HG03558 (cell line): ENCODE measurements around the gene FBLIM1.

ENCODE experiments used
- ATAC-seq: cut with Tn5 transposase; IDR thresholded peaks from one replicate; pipeline ENCODE4 v1.9.1; 2021; ENCODE audit warnings: moderate number of reproducible peaks; ENCODE audit not compliant: unreplicated experiment; ENCODE audit errors: extremely low read depth

FBLIM1 gene

DNA sequence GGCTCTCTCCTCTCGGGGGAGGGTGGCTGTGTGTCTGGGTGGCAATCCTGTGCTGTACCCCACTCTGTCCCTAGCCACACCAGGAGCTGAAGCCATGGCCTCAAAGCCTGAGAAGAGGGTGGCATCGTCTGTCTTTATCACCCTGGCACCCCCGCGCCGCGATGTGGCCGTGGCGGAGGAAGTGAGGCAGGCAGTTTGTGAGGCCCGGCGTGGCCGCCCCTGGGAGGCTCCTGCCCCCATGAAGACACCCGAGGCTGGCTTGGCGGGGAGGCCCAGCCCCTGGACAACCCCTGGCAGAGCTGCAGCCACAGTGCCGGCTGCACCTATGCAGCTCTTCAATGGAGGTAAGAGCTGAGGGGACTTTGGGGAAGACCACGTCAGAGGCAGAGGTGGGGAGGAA lies 6.3 kb downstream of the FBLIM1 start:
- ATAC-seq = no peak

DNA sequence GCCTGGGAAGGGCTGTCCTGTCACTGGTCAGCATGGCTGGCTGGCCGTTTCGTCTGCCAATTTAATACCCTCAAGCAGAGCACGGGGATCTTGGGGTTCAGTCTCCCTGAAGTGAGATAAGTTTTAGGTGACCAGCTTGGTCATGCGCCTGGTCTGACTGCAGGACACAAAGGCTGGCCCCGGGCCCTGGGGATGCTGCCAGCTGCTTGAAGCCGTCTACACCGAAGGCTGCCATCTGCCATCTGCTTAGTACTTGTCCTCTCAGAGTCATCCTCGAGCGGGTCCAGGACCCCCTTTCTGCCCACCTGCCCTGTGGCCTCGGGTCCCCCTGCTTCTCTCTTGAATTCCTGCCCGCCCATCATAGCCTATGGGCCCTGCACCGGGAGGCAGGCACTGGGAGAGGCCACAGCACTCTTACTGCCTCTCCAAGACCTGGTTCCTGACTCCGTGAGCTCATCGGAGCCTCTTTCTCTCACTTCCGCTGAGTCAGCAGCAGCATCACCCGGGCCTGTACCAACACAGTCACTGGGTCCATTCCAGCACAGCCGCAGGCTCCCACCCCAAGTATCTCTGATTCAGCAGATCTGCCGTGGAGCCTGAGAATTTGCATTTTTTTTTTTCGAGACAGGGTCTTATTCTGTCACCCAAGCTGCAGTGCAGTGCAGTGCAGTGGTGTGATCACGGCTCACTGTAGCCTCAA lies 7.0 kb downstream of the FBLIM1 start:
- no peak for ATAC-seq

DNA sequence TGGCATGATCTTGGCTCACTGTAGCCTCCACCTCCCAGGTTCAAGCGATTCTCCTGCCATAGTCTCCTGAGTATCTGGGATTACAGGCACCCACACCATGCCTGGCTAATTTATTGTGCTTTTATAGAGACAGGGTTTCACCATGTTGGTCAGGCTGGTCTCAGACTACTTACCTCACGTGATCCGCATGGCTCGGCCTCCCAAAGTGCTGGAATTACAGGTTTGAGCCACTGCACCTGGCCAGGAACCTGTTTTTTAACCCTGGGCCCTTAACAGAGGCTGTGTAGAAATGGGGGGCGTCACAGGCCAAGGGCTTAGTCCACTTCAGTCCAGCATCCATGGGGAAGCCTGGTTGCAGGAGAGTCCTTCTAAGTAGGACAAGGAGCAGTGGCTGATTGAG lies 9.3 kb downstream of the FBLIM1 start:
- no peak for ATAC-seq

DNA sequence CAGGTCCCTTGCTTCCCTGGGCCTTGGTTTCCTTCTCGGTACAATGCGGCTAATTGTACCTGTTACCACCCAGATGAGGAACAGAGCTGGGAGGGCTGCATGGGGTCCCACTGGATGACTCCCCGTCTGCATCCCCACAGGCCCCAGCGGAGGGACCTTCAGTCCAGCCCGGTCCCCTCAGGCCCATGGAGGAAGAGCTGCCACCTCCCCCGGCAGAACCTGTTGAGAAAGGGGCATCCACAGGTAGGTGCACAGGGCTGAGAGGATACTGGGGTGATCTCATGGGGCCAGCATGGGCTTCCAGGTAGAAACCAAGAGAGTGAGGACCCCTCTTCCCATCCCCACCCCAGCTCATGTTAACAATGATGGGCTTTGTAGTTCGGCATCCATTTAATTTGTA lies 9.8 kb downstream of the FBLIM1 start:
- no peak for ATAC-seq

DNA sequence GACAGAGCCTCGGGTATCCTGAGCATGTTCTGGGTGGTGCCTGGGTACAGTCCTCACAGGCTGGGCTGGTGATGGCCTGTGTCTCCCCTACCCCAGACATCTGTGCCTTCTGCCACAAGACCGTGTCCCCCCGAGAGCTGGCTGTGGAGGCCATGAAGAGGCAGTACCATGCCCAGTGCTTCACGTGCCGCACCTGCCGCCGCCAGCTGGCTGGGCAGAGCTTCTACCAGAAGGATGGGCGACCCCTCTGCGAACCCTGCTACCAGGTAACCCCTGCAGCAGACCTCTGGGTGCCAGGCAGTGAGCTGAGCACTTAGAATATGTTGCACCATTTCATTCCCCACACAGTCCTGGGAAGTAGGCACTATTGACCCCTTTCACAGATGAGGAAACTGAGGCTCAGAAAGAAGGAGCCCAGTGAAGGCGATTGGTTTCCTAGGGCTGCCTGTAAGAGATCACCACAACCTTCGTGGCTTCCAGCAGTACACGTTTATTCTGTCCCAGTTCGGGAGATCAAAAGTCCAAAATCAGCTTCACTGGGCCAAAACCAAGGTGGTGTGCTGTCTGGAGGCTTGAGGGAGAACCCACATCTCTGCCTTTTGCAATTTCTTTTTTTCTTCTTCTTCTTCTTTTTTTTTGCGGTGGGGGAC lies 11.8 kb downstream of the FBLIM1 start:
- no peak for ATAC-seq

DNA sequence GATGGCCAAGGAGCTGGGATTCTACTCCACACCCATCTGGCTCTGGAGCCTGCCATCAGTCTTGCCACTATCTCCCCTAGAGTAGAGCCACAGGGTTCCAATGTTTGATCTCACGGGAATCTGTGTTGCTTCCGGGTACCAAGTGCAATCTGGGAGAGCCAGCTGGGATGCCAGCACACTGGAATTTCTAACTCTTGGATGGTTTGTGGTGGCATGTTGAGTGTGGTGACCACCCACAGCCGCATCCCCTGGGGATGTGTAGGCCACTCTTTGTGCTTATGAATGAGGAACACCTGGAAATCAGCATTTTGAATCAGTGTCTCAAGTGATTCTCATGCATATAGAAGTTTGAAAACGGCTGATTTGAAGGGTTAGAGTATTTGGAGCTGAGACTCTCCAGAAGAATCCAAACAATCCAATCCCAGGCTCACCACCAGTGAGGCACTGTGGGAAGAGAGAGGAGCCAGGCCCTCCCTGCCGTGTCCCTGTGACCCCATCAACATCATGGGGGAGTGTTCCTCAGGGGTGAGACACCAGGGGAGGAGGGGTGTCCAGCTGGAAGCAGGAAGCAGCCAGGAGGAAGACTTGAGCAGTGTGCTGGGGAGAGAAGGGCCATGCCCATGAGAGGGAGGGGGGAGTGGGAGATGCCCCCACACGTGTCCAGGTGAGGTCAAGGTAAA lies 13.4 kb downstream of the FBLIM1 start:
- ATAC-seq = no peak

DNA sequence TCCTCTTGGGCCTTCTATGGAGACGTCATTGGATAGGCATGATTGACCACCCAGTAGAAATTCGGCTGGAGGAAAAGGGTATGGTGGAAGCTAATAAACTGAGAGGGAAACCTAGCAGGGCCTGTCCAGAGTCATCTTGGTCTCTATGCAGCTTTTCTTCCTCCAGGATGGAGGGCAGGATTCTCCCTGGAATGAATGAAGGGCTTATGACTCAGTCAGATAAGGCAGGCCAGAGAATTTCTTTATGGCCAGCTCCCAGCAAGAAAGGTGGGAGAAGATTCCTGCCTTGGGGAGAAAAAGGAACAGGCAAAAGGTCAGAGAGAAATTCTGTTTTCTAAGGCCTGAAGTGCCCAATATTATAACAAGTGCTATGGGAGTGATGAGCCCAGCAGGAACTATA lies 17.1 kb downstream of the FBLIM1 start:
- ATAC-seq = no peak

DNA sequence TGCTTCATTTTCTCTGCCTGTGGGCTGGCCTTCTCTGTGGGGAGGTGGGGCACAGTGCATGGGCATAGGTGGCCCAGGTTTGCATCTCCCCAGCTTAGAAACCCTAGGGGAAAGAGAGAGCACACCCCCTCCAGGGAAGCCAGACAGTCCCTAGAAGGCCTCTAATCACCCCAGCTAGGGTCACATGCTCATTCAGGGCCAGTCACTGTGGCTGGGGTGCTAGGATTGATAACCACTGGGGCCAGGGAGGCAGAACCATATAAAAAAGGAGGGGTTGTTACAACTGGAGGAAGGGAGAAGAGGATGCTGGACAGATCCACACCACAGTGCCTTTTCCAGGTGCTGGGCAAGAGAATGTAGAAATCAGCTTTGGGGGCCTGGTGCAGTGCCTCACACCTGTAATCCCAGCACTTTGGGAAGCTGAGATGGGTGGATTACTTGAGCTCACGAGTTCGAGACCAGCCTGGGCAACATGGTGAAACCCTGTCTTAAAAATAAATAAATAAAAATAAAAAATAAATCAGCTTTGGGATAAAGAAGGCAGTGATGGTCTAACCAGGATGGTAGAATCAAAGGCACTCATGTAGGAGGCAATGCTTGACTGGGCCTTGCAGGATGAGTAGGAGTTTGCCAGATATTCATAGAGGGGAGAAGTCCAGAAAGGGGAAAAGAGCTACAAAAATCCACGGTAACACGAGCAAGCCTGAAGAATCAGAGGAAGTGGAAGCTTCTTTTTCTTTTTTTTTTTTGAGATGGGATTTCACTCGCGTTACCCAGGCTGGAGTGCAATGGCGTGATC lies 19.5 kb downstream of the FBLIM1 start:
- no peak for ATAC-seq

DNA sequence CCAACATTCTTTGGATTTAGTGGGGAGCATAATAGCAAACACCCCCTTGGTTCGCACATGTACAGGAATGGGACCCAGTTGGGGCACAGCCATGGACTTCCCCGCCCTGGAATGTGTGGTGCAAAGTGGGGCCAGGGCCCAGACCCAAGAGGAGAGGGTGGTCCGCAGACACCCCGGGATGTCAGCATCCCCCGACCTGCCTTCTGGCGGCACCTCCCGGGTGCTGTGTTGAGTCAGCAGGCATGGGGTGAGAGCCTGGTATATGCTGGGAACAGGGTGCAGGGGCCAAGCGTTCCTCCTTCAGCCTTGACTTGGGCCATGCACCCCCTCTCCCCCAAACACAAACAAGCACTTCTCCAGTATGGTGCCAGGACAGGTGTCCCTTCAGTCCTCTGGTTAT lies 27.1 kb downstream of the FBLIM1 start:
- no peak for ATAC-seq

DNA sequence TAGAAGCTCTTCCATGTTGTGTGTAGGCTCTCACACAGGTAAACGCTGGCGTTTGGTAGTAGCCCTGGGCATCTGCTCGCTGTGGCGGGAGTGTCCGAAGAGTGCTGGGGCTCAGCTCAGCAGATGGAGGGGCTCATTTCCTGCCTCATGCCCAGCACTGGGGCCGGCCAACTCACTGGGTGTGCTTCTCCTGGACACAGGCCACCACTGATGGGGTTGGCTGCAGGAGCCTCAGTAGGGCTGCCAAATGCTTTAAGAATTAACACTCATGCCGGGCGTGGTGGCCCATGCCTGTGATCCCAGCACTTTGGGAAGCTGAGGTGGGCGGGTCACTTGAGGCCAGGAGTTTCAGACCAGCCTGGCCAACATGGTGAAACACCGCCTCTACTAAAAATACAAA lies 28.0 kb downstream of the FBLIM1 start:
- no peak for ATAC-seq

DNA sequence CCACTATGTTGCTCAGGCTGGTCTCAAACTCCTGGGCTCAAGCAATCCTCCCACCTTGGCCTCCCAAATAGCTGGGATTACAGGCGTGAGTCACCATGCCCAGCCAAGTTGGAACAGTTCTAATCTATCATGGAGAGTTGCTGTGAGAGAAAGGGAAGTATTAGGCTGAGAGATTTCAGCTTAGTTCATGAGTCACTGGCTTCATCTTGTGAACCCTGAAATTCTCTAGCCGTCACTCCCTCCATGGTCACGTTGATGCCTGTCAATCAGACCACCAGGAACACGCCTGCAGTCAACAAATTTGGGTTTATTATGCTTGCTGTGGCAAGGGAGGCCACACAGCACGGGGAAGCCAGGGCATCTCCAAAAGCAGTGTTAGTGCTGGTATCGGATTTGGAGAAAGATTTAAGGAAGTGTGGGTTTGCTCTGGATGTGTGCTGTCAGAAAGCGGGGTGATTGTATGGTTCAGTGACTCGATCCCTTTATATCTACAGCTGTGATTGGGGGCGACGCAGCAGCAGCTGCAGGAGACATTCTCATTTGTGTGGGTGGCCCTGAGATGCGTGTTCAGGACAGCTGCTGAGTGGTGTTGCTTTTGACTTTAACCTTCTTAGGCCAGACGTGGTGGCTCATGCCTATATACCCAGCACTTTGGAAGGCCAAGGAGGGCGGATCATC lies 30.2 kb downstream of the FBLIM1 start:
- ATAC-seq = no peak

DNA sequence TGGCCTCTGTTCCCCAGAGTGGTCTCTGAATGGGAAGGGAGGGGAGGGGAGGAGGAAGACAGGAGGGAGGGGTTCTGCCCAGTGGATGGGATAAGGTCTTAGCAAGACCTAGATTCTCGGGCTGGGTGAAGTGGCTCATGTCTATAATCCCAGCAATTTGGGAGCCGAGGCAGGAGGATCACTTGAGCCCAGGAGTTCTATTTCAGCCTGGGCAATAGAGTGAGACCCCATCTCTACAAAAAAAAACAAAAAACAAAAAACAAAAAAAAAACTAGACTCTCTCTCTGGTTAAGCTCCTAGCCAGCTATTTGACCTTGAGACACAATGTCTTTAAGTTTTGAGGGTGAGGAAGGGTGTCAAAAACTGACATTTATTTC lies 37.5 kb downstream of the FBLIM1 start:
- no peak for ATAC-seq

DNA sequence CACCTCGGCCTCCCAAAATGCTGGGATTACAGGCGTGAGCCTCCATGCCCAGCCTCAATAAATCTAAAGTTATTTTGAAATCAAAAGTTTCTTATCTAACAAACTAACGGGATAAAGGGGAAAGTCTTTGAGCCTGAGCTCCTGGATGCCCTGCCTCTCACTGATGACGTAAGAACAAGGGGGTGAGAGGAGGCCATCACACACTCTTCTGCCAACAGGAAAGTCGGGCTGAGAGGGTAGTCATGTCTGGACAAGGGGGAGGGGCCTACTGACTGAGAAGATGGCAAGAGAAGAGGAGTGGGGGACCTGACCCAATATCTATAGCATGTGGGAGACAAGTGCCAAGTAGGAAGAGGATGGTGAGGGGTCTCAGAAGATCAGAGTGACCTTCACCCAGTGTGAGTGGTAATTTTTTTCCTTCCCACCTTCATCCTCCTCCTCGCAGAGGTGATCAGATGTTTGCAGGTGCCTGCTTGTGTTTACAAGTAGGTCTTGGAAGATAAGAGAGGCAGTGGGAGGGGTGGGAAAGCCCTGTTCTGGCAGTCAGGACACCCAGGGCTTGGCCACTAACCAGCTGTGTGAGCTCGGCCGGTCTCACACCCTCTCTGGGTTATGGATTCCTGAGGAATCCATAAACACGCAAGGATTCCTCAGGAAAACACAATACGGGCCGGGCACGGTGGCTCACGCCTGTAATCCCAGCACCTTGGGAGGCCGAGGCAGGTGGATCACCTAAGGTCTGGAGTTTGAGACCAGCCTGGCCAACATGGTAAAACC lies 39.2 kb downstream of the FBLIM1 start:
- no peak for ATAC-seq

DNA sequence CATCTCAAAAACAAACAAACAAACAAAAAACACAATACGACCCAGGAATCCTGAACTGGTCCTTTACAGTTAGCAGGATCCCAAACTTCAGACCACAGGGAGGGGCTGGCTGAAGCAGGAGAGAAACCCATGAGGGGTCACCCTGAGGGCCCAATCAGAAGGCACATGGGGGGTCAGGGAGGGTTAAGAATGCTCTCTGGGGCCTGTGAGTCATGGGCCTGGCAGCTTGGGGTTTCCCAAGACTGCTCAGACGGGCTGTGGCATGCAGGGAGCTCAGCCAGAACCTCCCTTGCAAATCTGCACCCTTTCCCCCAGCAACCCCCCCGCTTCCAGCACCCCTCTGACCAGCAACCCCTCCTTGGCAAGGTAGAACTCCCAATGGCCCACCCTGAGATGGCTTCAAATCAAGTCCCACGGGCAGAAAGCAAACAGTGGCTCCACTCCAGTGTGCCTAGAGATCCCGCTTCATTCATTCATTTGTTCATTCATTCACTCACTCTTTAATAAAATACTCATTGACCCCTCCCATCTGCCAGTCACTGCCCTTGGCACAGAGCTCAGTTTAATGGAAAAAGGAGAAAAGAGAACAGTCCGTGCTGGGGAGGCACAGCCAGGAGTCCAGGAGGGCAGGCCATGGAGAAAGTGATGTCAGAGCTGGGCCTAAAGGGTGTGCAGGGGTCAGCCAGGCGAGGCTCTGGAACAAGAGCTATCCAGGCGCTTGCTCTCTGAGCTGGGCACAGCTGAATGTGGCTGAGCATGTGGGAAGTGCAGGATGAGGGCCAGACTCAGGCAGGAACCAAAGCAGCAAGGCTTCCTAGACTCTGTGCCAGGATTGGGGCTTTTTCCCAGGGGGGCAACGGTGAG lies 40.6 kb downstream of the FBLIM1 start:
- no peak for ATAC-seq

DNA sequence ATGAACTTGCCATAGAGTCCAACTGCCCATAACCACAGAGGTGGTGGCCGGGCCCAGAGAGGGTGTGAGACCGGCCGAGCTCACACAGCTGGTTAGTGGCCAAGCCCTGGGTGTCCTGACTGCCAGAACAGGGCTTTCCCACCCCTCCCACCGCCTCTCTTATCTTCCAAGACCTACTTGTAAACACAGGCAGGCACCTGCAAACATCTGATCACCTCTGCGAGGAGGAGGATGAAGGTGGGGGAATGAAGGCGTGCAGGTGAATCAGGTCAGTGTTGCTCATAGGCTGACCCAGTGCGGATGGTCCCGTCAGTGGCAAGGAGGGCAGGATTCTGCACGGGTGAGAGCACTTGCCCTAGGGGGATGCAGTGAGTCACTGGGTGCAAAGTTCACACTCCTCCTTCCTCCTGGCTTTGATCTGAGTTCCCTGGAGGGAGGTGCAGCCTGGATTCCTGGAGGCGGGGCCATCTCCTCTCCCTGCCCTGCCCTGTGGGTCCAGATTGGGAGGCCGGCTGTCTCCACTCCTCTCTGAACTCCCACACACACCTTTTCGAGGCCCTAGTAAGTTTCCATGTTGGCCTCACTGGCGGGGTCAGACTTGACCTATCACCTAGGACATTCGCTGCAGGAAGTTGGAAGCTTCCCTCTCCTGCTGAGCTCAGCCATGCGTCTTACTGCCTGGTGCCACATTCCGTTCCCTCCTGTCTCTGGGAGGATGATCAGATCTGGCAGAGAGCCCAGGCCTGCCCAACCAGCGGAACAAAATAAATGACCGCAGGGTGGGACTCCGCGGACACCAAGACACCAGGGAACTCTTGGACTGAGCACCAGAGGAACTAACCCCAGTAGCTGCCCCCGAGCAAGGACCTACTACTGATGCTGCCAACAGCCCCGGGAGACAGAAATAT lies 41.6 kb downstream of the FBLIM1 start:
- ATAC-seq = no peak

DNA sequence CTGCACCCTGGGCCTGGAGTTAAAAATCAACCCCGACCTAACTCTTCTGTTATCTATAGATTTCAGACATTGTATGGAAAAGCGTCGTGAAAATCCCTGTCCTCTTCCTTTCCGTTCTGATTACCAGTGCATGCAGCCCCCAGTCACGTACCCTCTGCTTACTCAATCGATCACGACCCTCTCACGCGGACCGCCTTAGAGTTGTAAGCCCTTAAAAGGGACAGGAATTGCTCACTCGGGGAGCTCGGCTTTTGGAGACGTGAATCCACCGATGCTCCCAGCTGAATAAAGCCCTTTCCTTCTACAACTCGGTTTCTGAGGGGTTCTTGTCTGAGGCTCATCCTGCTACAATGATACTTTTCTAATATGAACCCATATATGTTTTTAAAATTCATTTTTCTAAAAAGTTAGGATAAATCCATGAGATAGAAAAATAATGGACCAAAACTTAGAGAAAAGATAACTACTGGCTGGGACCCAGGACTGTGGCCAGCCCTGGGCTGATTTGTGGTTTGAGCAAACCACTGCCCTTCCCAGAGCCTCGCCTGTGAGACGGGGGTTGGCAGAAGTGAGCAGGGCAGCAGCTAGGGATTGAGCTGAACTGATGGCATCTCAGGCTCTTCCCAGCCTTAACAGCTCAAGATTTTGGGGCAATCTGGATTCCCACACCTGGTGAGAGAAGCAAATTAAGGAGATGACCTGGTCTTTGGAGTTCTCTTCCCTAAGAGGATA lies 43.8 kb downstream of the FBLIM1 start:
- ATAC-seq = no peak

DNA sequence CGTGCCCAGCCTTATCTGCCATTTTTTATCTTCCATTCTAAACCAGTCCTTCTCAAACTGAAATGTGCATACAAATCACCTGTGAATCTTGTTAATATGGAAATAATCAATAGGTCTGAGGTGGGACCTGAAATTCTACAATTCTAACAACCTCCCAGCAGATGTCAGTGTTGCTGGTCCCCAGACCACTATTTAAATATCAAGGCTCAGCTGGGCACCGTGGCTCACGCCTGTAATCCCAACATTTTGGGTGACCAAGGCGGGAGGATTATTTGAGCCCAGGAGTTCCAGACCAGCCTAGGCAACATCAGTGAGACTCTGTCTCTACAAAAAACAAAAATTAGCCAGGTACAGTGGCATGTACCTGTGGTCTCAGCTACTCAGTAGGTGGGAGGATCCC lies 44.8 kb downstream of the FBLIM1 start:
- ATAC-seq = no peak
